ENCODE data around the gene SH3TC1.

The SH3TC1 gene

GRCh38 chr4:8200302-8200975 is 1.3 kb downstream of the SH3TC1 start:
- DNase-seq (ENCODE audit: low read depth), result no peak

- no peak for DNase-seq (ENCODE audit: low read depth)
Measured at GRCh38 chr4:8201321-8201781, 2.3 kb downstream of the SH3TC1 start.

- no peak for DNase-seq (ENCODE audit: low read depth)
Measured at GRCh38 chr4:8202108-8203051, 3.3 kb downstream of the SH3TC1 start.

DNA sequence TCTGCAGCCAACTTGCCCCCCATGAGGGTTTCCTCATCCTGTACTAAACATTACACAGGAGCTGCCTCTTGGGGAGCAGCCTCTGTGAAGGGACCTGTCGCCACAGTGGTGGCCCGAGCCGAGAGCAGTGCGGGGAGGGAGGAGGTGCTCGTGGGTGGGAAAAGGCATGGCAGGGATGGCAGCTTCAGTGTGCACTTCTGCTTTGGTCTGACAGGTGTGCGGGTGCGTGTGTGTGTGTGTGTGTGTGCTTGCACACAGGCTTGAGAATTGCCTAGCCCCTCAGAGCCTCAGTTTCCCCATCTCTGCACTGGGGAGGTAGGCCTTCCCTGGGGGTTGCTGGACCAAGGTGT is 3.9 kb downstream of the SH3TC1 start:
- DNase-seq (ENCODE audit: low read depth), result no peak

DNA sequence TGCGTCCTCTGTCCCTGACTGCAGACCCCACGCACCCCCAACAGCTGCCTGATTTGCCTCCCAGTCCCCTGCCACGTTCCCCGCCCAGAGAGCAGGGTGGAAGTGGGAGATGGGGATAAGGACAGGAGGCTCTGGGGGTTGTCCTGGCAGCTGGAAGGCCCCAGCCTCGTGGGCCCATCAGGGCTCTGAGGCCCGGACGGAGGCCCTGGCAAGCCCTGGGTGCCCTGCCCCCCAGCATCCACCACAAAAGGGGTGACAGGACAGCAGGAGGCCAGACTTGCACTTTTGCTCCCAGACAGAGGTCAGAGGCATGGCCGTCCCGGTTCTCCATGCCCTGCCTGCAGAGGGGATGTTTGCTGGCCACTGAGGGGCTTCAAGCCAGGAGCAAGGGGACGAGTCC is 4.7 kb downstream of the SH3TC1 start:
- no peak for DNase-seq (ENCODE audit: low read depth)

GRCh38 chr4:8204576-8205227 is 5.6 kb downstream of the SH3TC1 start:
- no peak for DNase-seq (ENCODE audit: low read depth)

- DNase-seq (ENCODE audit: low read depth), result no peak
Measured at GRCh38 chr4:8205241-8205707, 6.2 kb downstream of the SH3TC1 start.

- DNase-seq (ENCODE audit: low read depth), result no peak
Measured at GRCh38 chr4:8205749-8206611, 6.9 kb downstream of the SH3TC1 start.

GRCh38 chr4:8207314-8207713 is 8.2 kb downstream of the SH3TC1 start:
- no peak for DNase-seq (ENCODE audit: low read depth)

DNA sequence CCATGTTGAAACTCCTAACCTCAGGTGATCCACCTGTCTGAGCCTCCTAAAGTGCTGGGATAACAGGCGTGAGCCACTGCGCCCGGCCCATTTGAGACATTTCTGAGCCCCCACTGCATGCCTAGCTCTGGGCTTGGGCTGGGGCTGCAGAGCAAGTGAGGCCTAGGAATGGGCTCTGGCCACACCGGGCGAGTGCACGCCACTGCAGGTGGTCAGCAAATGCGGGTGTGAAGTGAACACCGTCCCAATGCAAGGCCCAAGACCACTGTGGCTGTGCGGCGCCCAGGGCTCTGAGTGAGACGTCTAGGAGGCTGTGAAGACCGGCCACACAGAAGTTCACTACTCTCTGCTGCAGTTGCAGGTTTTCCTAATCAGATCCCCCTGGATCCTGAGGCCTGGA is 9.5 kb downstream of the SH3TC1 start:
- no peak for DNase-seq (ENCODE audit: low read depth)

GRCh38 chr4:8209181-8209874 is 10.2 kb downstream of the SH3TC1 start:
- DNase-seq (ENCODE audit: low read depth), result no peak

DNA sequence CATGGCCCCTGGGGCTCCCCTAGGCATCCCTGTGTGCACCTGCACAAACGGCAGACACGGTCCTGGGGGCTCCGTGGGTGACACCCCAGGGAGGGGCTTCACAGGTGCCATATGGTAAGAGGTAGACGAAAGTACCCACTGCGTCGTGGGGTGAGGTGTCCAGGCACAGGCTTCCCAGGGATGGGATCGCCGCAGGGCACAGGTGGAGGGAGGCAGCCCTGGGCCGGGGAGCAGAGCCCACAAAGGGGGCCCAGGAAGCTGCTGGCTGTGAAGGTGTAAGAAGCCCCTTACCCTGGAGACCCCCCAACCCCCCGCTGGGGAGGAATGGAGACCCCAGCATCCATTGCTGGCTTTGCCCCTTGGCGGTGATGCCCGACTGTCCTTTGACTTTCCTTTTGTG is 10.9 kb downstream of the SH3TC1 start:
- DNase-seq (ENCODE audit: low read depth), result no peak

- DNase-seq (ENCODE audit: low read depth), result no peak
Measured at GRCh38 chr4:8210616-8211015, 11.5 kb downstream of the SH3TC1 start.

DNA sequence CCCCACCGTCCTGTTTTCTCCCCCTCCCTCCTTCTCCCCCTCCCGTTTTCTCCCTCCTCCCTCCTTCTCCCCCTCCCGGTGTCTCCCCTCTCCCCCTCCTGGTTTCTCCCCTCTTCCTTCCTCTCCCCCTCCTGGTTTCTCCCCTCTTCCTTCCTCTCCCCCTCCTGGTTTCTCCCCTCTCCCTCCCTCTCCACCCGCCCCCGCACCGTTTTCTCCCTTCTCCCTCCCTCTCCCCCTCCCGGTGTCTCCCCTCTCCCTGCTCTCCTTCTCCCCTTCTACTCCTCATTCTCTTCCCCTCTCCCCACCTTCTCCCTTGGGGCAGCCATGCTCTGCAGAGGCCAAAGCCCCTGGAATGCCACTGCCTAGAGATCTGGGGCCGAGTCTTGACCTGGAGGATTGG is 12.2 kb downstream of the SH3TC1 start:
- no peak for DNase-seq (ENCODE audit: low read depth)

DNA sequence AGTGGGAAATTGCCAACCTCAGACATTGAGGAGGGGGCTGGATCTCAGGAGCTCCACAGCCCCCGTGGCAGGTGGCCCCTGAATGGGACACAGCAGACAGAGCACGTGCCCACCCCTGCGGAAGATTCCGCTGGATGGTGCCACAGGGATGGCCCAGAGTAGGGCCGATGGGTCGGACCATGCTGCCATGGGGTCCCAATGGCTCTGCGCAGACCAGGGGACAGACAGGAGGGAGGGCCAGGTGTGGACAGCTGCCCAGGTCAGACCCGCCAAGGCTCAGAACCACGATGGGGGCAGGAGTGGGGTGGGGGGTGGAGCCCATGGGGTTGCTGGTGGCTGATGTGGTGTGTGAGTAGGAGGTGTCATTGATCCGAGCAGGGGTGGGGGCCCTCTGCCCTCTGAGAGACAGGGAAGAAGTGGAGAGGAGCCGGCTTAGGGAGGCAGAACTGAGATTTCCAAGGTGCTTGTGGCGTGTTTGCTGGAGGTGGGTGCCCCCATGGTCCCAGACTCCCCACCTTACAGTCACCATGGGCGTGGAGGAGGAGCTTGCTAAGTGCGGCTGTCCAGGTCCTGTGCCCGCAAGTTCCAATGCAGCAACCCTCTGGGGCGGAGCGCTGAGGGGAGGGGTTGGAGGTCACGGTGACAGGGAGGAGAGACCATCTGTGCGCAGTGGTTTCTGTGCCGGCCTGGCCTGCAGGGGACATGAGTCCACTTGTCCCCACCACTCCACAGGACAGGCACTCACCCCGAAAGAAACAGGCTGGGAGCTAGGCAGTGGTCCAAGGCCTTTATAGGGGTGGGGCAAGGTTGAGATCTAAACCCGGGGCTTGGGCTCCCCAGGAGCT is 12.9 kb downstream of the SH3TC1 start:
- DNase-seq (ENCODE audit: low read depth), result no peak

DNA sequence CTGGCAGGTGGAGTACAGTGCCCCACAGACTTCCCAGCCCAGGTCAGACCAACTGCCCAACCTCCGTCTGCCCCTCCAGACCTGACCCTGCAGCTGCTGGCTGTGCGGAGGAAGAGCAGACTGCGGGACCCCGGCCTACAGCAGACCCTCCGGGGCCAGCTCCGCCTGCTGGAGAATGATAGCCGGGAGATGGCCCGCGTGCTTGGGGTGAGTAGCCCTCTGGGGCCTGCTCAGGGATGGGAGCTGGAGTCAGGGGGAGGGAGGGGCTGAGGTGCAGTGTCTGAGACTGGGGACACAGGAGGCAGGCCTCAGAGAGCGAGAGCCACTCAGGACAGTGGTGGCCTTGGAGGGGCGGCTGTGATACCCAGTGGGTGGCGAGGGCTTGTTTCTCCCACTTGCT is 13.5 kb downstream of the SH3TC1 start:
- DNase-seq (ENCODE audit: low read depth), result no peak

DNA sequence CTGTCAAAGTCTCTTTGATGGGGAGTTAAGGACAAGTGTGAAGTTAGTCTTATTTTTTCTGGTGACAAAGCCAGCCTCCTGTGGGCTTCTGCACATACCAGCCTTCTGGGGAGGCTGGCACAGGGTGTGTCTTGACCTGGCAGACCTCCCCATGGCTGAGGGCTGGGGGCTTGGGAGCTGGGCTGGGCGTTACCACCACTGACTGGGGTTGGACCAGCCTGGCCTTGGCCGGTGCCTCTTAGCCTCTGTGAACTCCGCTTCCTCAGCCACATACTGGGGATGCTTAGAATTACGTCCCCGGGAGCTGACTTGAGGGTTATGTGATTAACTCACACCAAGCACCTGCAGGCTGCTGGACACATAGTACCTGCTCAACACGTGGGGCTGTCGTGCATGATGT is 14.0 kb downstream of the SH3TC1 start:
- no peak for DNase-seq (ENCODE audit: low read depth)

GRCh38 chr4:8214136-8214535 is 15.0 kb downstream of the SH3TC1 start:
- DNase-seq (ENCODE audit: low read depth), result no peak

GRCh38 chr4:8215001-8215427 is 15.9 kb downstream of the SH3TC1 start:
- no peak for DNase-seq (ENCODE audit: low read depth)
